K562 (cell line): Measurements from ENCODE around the gene PRR29. TPM values are rescaled to one million over a fixed set of nuclear protein-coding genes. Genes with fewer than 3 reads are reported as not detected.

ENCODE experiments used
- ATAC-seq: fragments of 200-7000 bp; cut with Tn5 transposase; 3 replicates; pipeline ENCODE4 v1.9.1; 2020; ENCODE audit warnings: moderate library complexity
- BruUV-seq: library from RNA; stranded (reverse); fragments of 400-500 nt; replicated peaks from 2 replicates; lab custom pipeline; 2021; lab: Mats Ljungman, UMichigan
- CTCF ChIA-PET: fragments of 300-600 bp; formaldehyde crosslinking; extraction: SDS; loops from one replicate; lab custom pipeline; 2021; ENCODE audit warnings: low intra/inter-chr PET ratio; lab: Yijun Ruan, JAX
- POLR2A ChIA-PET: fragments of 300-600, 350-650 bp; sonication (Branson Sonifier 250); formaldehyde crosslinking; extraction: SDS; loops from one replicate; lab custom pipeline; 2021; ENCODE audit warnings: antibody characterized with exemption, inconsistent platforms; lab: Yijun Ruan, JAX
- DNase-seq, 4 experiments: peaks; one replicate each; pipeline versions ENCODE4 v3.0.0 to v3.0.0-alpha.2; 2011 to 2018; ENCODE audit warnings: low spot score in 3 of 4, mixed read lengths in 3 of 4; ENCODE audit errors: extremely low read depth in 1 of 4
- FAIRE-seq: peaks from 2 replicates; lab custom pipeline; 2011; peaks lifted over from hg19 to GRCh38; lab: Jason Lieb, UNC
- H2AFZ ChIP-seq: 2 replicates; pipeline ENCODE4 v1.6.0; 2011; ENCODE audit warnings: low read depth, low read length, control low read depth, inconsistent platforms
- H3K27ac ChIP-seq: fragments of 200-600 bp; 3 replicates; pipeline ENCODE4 v1.8.0; 2011; ENCODE audit warnings: low read depth, mild to moderate bottlenecking, control low read depth, inconsistent platforms, low read length, moderate library complexity, mixed read lengths; ENCODE audit errors: extremely low read depth
- H3K27me3 ChIP-seq, 2 experiments: fragments of 300-600 bp in 1 of 2; 2 replicates in 1 of 2; 3 replicates in 1 of 2; pipeline versions ENCODE4 v1.6.0 to v1.8.0; 2011; ENCODE audit warnings: inconsistent platforms in 2 of 2, low read length in 2 of 2, mild to moderate bottlenecking in 1 of 2, mixed read lengths in 1 of 2, moderate library complexity in 1 of 2; ENCODE audit not compliant: control insufficient read depth in 2 of 2, insufficient read depth in 2 of 2
- H3K36me3 ChIP-seq: fragments of 300-600 bp; 3 replicates; pipeline ENCODE4 v1.8.0; 2011; ENCODE audit warnings: mild to moderate bottlenecking, low read length, inconsistent platforms; ENCODE audit not compliant: control insufficient read depth, insufficient read depth
- H3K4me1 ChIP-seq, 2 experiments: fragments of 200-600 bp in 1 of 2; replicated peaks in 1 of 2; 2 replicates in 1 of 2; 3 replicates in 1 of 2; pipeline versions ENCODE4 v1.5.1 to v1.8.0; 2011; ENCODE audit warnings: inconsistent platforms in 2 of 2, low read length in 2 of 2, mild to moderate bottlenecking in 1 of 2, mixed read lengths in 1 of 2, moderate library complexity in 1 of 2; ENCODE audit not compliant: control insufficient read depth in 2 of 2, insufficient read depth in 2 of 2
- H3K4me2 ChIP-seq: 2 replicates; pipeline ENCODE4 v1.6.1; 2011; ENCODE audit warnings: low read length, control low read depth, inconsistent platforms, mixed read lengths; ENCODE audit not compliant: insufficient read depth
- H3K4me3 ChIP-seq: fragments of 200-600 bp; sonication (generic), shearing (Covaris generic); 2 replicates; pipeline ENCODE4 v1.5.1; 2016; ENCODE audit warnings: control low read depth, inconsistent platforms
- H3K79me2 ChIP-seq: fragments of 200-600 bp; 3 replicates; pipeline ENCODE4 v1.8.0; 2011; ENCODE audit warnings: low read length, inconsistent platforms; ENCODE audit not compliant: control insufficient read depth, insufficient read depth
- H3K9ac ChIP-seq, 2 experiments: 2 replicates each; pipeline versions ENCODE4 v1.6.0 to v1.6.1; 2011; ENCODE audit warnings: low read depth in 2 of 2, low read length in 2 of 2, control low read depth in 1 of 2, inconsistent platforms in 1 of 2, mild to moderate bottlenecking in 1 of 2, mixed read lengths in 1 of 2; ENCODE audit not compliant: insufficient read depth in 1 of 2
- H3K9me1 ChIP-seq: one replicate; pipeline ENCODE4 v1.6.0; 2011; ENCODE audit warnings: inconsistent platforms, mild to moderate bottlenecking, low read length, moderate library complexity; ENCODE audit not compliant: control insufficient read depth, insufficient read depth
- H3K9me3 ChIP-seq: replicated peaks from 2 replicates; pipeline ENCODE4 v1.5.1; 2011; ENCODE audit warnings: low read depth, low read length, inconsistent platforms; ENCODE audit not compliant: control insufficient read depth, insufficient read depth
- H4K20me1 ChIP-seq: replicated peaks from 2 replicates; pipeline ENCODE4 v1.6.1; 2011; ENCODE audit warnings: low read length, inconsistent platforms, mixed read lengths; ENCODE audit not compliant: control insufficient read depth, insufficient read depth
- E2F5 ChIP-seq: sonication (generic); formaldehyde crosslinking; IDR thresholded peaks from 2 replicates; pipeline ENCODE4 v1.8.0; 2022; ENCODE audit warnings: mild to moderate bottlenecking, missing genetic modification reagents
- MTA1 ChIP-seq: fragments of 450-650 bp; IDR thresholded peaks from 2 replicates; pipeline ENCODE4 v1.6.1; 2017; ENCODE audit warnings: borderline replicate concordance
- RBFOX2 ChIP-seq: fragments of 200-400 bp; formaldehyde crosslinking; IDR thresholded peaks from 2 replicates; pipeline ENCODE4 v1.6.1; 2017; ENCODE audit warnings: low read depth, mild to moderate bottlenecking, low read length, moderate library complexity
- WGBS: fragments of 100-300 bp; shearing (Covaris generic); methylation state at CpG from one replicate; pipeline ENCODE4 v1.1.6; 2016; ENCODE audit warnings: low coverage, mixed read lengths; ENCODE audit not compliant: insufficient coverage; ENCODE audit errors: missing lambda C conversion rate; 5-methylcytosine and 5-hydroxymethylcytosine counted together
- in situ Hi-C: fragments of 300-500 bp; cut with MboI; formaldehyde crosslinking; loops from 4 replicates; pipeline ENCODE4 v1.15.0; 2018; ENCODE audit warnings: inconsistent platforms, mixed read lengths
- intact Hi-C: fragments of 100-400 bp; cut with micrococcal nuclease; formaldehyde crosslinking; loops from 2 replicates; pipeline ENCODE4 v1.14.2; 2022
- polyA plus RNA-seq, 8 experiments: library from polyadenylated mRNA; depleted of rRNA in 4 of 8; stranded (reverse) in 5 of 8; unstranded in 3 of 8; fragments of >200 nt; fragmentation: Nextera tagmentation in 2 of 8; fragmentation: Illumina TruSeq in 1 of 8; extraction: Ambion mirVana in 2 of 8; extraction: Trizol in 1 of 8; gene quantifications; 2 replicates each; pipeline versions ENCODE4 v1.2.1 to v1.2.3, GENCODE V29; 2011 to 2014; ENCODE audit warnings: inconsistent platforms in 1 of 8, missing spikeins in 1 of 8
- total RNA-seq, 7 experiments: library from RNA; depleted of rRNA in 6 of 7; stranded (reverse); fragments of >200 nt in 6 of 7; fragmentation: Illumina TruSeq in 2 of 7; extraction: Trizol in 2 of 7; gene quantifications; 2 replicates each; pipeline versions ENCODE4 v1.2.1 to v1.2.3, GENCODE V29; 2011 to 2021; ENCODE audit warnings: low replicate concordance in 1 of 7

The PRR29 gene
- total and polyA plus RNA-seq, 9 of the 15 experiments (the other 6 are each of a cell fraction or from before 2014, with no cell fraction given), result 0.08 to 0.58 (median 0.15) TPM; not detected in 5

GRCh38 chr17:64003526-64004121 lies 5.5 kb downstream of the PRR29 start:
- intact Hi-C loops, result no loop called here
- no peak overlapping the region for H2AFZ ChIP-seq
- no peaks in the 10 kb centered on the region for H4K20me1 ChIP-seq
- POLR2A ChIA-PET, result interaction anchor here (0.8 to 1.4 kb wide), 2 partner anchors 13 to 27 kb away, joined by 4 read pairs; no protein-coding TSS in a partner anchor
- no peak for ATAC-seq
- peak in 2 of 4 experiments; percentile 9 to 19 for DNase-seq
- in situ Hi-C loops, result no loop called here
- H3K4me1 ChIP-seq, result peaks cover 19 to 75% of the 10 kb centered on the region in 2 experiments
- no peak overlapping the region for H3K4me2 ChIP-seq
- peak overlapping the region in 1 of 2 experiments; percentile 64; a peak in 2 of 4 replicates for H3K9ac ChIP-seq
- H3K36me3 ChIP-seq, result peaks cover 31% of the 10 kb centered on the region
- no peak for FAIRE-seq
- no TSS peak for BruUV-seq
- H3K27ac ChIP-seq, result no peak overlapping the region
- peak; percentile 24; the same call in 1 of the 2 replicates for TF ChIP-seq RBFOX2
- no peak for TF ChIP-seq MTA1
- TF ChIP-seq E2F5 (CRISPR knock-in tag), result no peak
- peaks cover 22% of the 10 kb centered on the region for H3K79me2 ChIP-seq
- CTCF ChIA-PET, result no interaction called here
- 81% methylated on average over 13 of the region's 13 CpGs for WGBS
- H3K4me3 ChIP-seq, result no peak overlapping the region
- no peaks in the 10 kb centered on the region for H3K9me1 ChIP-seq
- H3K27me3 ChIP-seq, result no peaks in the 10 kb centered on the region
- no peaks in the 10 kb centered on the region for H3K9me3 ChIP-seq
